Fibroblast of upper back skin (primary cell): Measurements from ENCODE around the gene SEMA3C.

Source experiments
- DNase-seq: peaks from one replicate; pipeline ENCODE4 v3.0.0-alpha.2; 2013

The SEMA3C gene

GRCh38 chr7:80731281-80731680 lies 187.6 kb downstream of the SEMA3C start:
- DNase-seq: no peak

GRCh38 chr7:80729591-80730320 lies 189.1 kb downstream of the SEMA3C start:
- peak; percentile 84 for DNase-seq

- DNase-seq: no peak
These were observed 192.2 kb downstream of the SEMA3C start for GRCh38 chr7:80726666-80727065.

GRCh38 chr7:80725181-80725611 lies 193.7 kb downstream of the SEMA3C start:
- no peak for DNase-seq

GRCh38 chr7:80724249-80724871 lies 194.5 kb downstream of the SEMA3C start:
- DNase-seq: peak; percentile 94

- DNase-seq: peak; percentile 100
These were observed 196.1 kb downstream of the SEMA3C start for GRCh38 chr7:80722616-80723195.

- peak; percentile 87 for DNase-seq
These were observed 196.8 kb downstream of the SEMA3C start for GRCh38 chr7:80721883-80722615.

GRCh38 chr7:80720146-80720545 lies 198.7 kb downstream of the SEMA3C start:
- peak; percentile 63 for DNase-seq

- peak; percentile 73 for DNase-seq
These were observed 199.6 kb downstream of the SEMA3C start for GRCh38 chr7:80719261-80719660.

GRCh38 chr7:80711531-80711930 lies 207.3 kb downstream of the SEMA3C start:
- DNase-seq: peak; percentile 61

- no peak for DNase-seq
These were observed 210.7 kb downstream of the SEMA3C start for GRCh38 chr7:80708123-80708522.

- DNase-seq: no peak
These were observed 211.5 kb downstream of the SEMA3C start for GRCh38 chr7:80707318-80707717.

GRCh38 chr7:80705130-80705781 lies 213.6 kb downstream of the SEMA3C start:
- DNase-seq: no peak

- DNase-seq: peak; percentile 58
These were observed 215.6 kb downstream of the SEMA3C start for GRCh38 chr7:80703272-80703671.

- DNase-seq: no peak
These were observed 219.1 kb downstream of the SEMA3C start for GRCh38 chr7:80699721-80700256.

GRCh38 chr7:80699045-80699638 lies 219.7 kb downstream of the SEMA3C start:
- peak; percentile 54 for DNase-seq
